Measurements from ENCODE around the gene PBRM1.

The PBRM1 gene

GRCh38 chr3:52554026-52554755 is 131.5 kb downstream of the PBRM1 start:
- H3K27ac ChIP-seq, result no peak overlapping the region
- TF ChIP-seq, protein P1, sequence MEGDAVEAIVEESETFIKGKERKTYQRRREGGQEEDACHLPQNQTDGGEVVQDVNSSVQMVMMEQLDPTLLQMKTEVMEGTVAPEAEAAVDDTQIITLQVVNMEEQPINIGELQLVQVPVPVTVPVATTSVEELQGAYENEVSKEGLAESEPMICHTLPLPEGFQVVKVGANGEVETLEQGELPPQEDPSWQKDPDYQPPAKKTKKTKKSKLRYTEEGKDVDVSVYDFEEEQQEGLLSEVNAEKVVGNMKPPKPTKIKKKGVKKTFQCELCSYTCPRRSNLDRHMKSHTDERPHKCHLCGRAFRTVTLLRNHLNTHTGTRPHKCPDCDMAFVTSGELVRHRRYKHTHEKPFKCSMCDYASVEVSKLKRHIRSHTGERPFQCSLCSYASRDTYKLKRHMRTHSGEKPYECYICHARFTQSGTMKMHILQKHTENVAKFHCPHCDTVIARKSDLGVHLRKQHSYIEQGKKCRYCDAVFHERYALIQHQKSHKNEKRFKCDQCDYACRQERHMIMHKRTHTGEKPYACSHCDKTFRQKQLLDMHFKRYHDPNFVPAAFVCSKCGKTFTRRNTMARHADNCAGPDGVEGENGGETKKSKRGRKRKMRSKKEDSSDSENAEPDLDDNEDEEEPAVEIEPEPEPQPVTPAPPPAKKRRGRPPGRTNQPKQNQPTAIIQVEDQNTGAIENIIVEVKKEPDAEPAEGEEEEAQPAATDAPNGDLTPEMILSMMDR (conservative IDR thresholded peaks at IDR 0.05), result no peak

GRCh38 chr3:52552089-52552488 is 133.6 kb downstream of the PBRM1 start:
- TF ChIP-seq, protein P1 (conservative IDR thresholded peaks at IDR 0.05), result no peak
- no peak overlapping the region for H3K27ac ChIP-seq

DNA sequence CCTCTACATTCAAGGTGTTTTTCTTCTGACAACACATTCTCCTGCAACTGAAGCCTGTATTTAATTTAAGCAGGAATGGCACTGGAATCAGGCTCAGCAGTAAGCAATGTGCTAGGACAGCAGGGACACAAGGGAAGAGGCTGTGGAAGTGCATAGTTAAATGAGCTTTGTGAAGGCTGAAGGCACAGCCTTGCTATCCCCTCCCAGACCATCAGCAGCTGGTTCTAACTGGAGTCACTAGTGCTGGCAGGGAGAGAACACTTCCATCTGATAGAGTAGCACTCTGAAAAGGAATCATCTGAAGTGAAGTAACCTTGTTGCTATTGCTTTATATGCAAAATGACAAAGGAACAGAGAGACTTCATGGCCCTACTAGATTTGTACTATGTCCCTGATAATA is 134.6 kb downstream of the PBRM1 start:
- no peak overlapping the region for H3K27ac ChIP-seq
- TF ChIP-seq, protein P1 (conservative IDR thresholded peaks at IDR 0.05), result no peak

DNA sequence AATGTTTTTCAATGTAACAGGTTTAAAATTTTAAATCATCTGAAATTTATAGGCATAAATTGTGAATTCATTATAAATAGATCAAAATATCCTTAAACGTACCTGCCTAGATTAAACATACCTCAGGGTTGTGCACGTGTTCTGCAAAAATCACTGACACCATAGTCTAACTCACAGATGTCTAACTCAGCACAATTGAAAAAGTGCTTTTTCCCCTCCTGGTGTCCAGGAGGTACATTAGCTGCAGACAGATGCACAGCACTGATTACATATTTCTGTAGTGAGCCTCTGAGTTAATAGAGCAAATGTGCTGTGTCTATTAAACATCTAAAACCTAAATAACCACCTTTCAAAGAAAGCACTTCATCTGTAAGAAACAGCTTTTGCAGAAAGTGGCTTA is 138.6 kb downstream of the PBRM1 start:
- H3K27ac ChIP-seq, result no peak overlapping the region
- TF ChIP-seq, protein P1 (conservative IDR thresholded peaks at IDR 0.05), result no peak

DNA sequence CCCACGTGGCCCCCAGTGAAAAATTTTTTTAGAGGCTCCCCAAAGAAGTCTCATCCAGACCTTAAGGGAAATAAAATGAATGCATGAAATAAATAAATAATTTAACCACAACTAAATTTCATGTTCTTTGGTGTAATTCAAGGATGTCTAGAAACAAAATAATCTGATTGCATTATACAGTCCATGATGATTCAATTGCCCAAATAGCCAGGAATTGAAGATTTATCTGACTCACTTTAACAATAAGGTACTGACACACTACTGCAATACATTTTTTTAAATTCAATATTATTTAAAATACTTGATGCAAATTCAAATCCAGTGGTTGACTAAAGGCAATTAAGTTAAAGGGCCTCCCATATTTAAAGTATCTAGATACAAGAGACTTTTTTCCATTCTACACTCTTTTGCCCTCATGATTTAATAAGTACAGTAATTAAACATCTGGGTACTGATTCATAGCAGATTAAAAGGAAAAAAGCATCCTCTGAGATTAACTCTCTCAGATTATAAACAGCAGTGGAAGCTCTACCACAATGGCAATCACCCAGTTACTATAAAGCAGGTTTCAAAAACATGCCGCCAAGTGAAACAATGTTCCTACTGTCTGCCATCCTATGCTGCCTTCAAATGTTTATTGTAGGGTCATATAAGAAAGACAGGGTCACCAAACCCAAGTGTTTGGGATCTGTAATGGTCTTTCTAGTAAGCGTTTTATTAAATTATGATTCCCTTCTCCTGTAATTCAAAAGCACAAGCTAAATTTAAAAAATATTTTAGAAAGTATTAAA is 139.4 kb downstream of the PBRM1 start:
- no peak overlapping the region; the same call in 1 of the 2 replicates for H3K27ac ChIP-seq
- TF ChIP-seq, protein P1 (conservative IDR thresholded peaks at IDR 0.05), result no peak

- TF ChIP-seq, protein P1 (conservative IDR thresholded peaks at IDR 0.05), result no peak
- H3K27ac ChIP-seq, result no peak overlapping the region; the same call in 1 of the 2 replicates
These were observed 140.8 kb downstream of the PBRM1 start for GRCh38 chr3:52544937-52545336.

GRCh38 chr3:52541050-52541449 is 144.7 kb downstream of the PBRM1 start:
- H3K27ac ChIP-seq, result no peak overlapping the region
- TF ChIP-seq, protein P1 (conservative IDR thresholded peaks at IDR 0.05), result no peak
